Choroid plexus epithelial cell (primary cell): ENCODE measurements around the gene ARL14EPL.

ENCODE experiments used
- DNase-seq: peaks from one replicate; pipeline ENCODE4 v3.0.0-alpha.2; 2010; ENCODE audit warnings: low read depth
- H3K4me3 ChIP-seq: 2 replicates; pipeline ENCODE4 v1.5.1; 2011; ENCODE audit warnings: low read depth, mild to moderate bottlenecking, control low read depth, low read length, moderate library complexity
- CTCF ChIP-seq: conservative IDR thresholded peaks from 2 replicates; pipeline ENCODE4 v1.5.1; 2011; ENCODE audit warnings: low read depth, mild to moderate bottlenecking, control low read depth, inconsistent platforms, low read length, moderate library complexity

ARL14EPL gene

GRCh38 chr5:116045821-116046220, 13.5 kb downstream of the ARL14EPL start:
- DNase-seq = no peak
- no peak for TF ChIP-seq CTCF
- no peak overlapping the region for H3K4me3 ChIP-seq

GRCh38 chr5:116046261-116046660, 14.0 kb downstream of the ARL14EPL start:
- TF ChIP-seq CTCF = no peak

GRCh38 chr5:116046823-116047222, 14.6 kb downstream of the ARL14EPL start:
- no peak for TF ChIP-seq CTCF
- DNase-seq = no peak
- H3K4me3 ChIP-seq = no peak overlapping the region

More at GRCh38 chr5:116046261-116046660, 14.0 kb downstream of the ARL14EPL start:
- no peak overlapping the region for H3K4me3 ChIP-seq
- no peak for DNase-seq

- DNase-seq = no peak
- no peak overlapping the region for H3K4me3 ChIP-seq
- no peak for TF ChIP-seq CTCF
Observed at GRCh38 chr5:116058346-116058936, 26.2 kb downstream of the ARL14EPL start.

GRCh38 chr5:116062352-116062751, 30.1 kb downstream of the ARL14EPL start:
- no peak for DNase-seq
- H3K4me3 ChIP-seq = no peak overlapping the region
- no peak for TF ChIP-seq CTCF

- DNase-seq = peak; percentile 38
- TF ChIP-seq CTCF = no peak
- no peak overlapping the region for H3K4me3 ChIP-seq
Observed at GRCh38 chr5:116063950-116064349, 31.7 kb downstream of the ARL14EPL start.

- no peak overlapping the region for H3K4me3 ChIP-seq
- peak; percentile 68 for TF ChIP-seq CTCF
- peak; percentile 85 for DNase-seq
Observed at GRCh38 chr5:116068028-116068632, 35.9 kb downstream of the ARL14EPL start.
